Heart right ventricle (tissue), 16 donors: ENCODE data around the gene MORN5. TPM values are rescaled to one million over a fixed set of nuclear protein-coding genes. Genes with fewer than 3 reads are reported as not detected.
A peak's percentile ranks its signal among the peaks of the same experiment; 100 is the strongest.

Source experiments
- ATAC-seq, 8 donors: fragments of 200-7000 bp; cut with Tn5 transposase; one replicate each; pipeline ENCODE4 v1.9.1; 2020; ENCODE audit warnings: mild to moderate bottlenecking in 8 of 8, moderate library complexity in 8 of 8, moderate number of reproducible peaks in 1 of 8
- DNase-seq, 2 donors: peaks; one replicate each; pipeline ENCODE4 v3.0.0-alpha.2; 2020
- H3K27ac ChIP-seq, 10 donors: fragments of 200-600 bp; sonication (generic) in 2 of 10; one replicate each; pipeline versions ENCODE4 v1.5.0 to v1.8.0; 2020 to 2022; ENCODE audit warnings: mild to moderate bottlenecking in 3 of 10
- H3K27me3 ChIP-seq, 7 donors: fragments of 200-600 bp; one replicate each; pipeline ENCODE4 v1.8.0; 2021 to 2022; ENCODE audit warnings: mild to moderate bottlenecking in 2 of 7
- H3K36me3 ChIP-seq, 9 donors: fragments of 200-600 bp; sonication (generic) in 1 of 9; one replicate each; pipeline versions ENCODE4 v1.5.0 to v1.8.0; 2020 to 2022; ENCODE audit warnings: mild to moderate bottlenecking in 2 of 9
- H3K4me1 ChIP-seq, 9 donors: fragments of 200-600 bp; sonication (generic) in 1 of 9; one replicate each; pipeline versions ENCODE4 v1.5.0 to v1.8.0; 2020 to 2022; ENCODE audit warnings: mild to moderate bottlenecking in 4 of 9
- H3K4me3 ChIP-seq, 10 donors: fragments of 200-600 bp; sonication (generic) in 2 of 10; one replicate each; pipeline versions ENCODE4 v1.5.0 to v1.8.0; 2020 to 2022; ENCODE audit warnings: mild to moderate bottlenecking in 7 of 10, moderate library complexity in 2 of 10
- H3K9me3 ChIP-seq, 11 donors: fragments of 200-600 bp in 10 of 11; sonication (generic) in 2 of 11; one replicate each; pipeline versions ENCODE4 v1.5.0 to v1.8.0; 2013 to 2022; ENCODE audit warnings: mild to moderate bottlenecking in 2 of 11, control low read depth in 1 of 11, moderate library complexity in 1 of 11
- CTCF ChIP-seq, 9 donors: fragments of 200-600 bp; sonication (generic) in 2 of 9; IDR thresholded peaks; one replicate each; pipeline versions ENCODE4 v1.5.0 to v1.8.0; 2021 to 2022; ENCODE audit warnings: antibody characterized with exemption in 9 of 9, mild to moderate bottlenecking in 5 of 9, moderate library complexity in 1 of 9
- WGBS, 2 donors: extraction: QIAGEN DNeasy Blood & Tissue Kit; methylation state at CpG; one replicate each; pipeline ENCODE4 v1.1.7; 2013; ENCODE audit warnings: inconsistent platforms in 1 of 2; 5-methylcytosine and 5-hydroxymethylcytosine counted together
- intact Hi-C, 10 donors: fragments of 100-400 bp; cut with DNase I; formaldehyde crosslinking; loops; one replicate each; pipeline versions ENCODE4 v1.11.1 to v1.14.2; 2022
- polyA plus RNA-seq, 2 donors: library from polyadenylated mRNA; stranded (reverse); fragments of 200-250 nt; gene quantifications; one replicate each; pipeline ENCODE4 v1.2.3, GENCODE V29; 2013
- total RNA-seq, 10 donors: library from RNA; stranded (reverse); fragmentation: NEBNext Ultra II Directional in 3 of 10; extraction: Animal tissue kit (Norgen Biotek cat#: 25700) in 3 of 10; gene quantifications; one replicate each; pipeline versions ENCODE4 v1.2.1 to v1.2.4, GENCODE V29; 2021 to 2023
- donor health status: Arrhythmogenic right ventricular cardiomyopathy.
- donor health status: ischemic (EF 13 %, LVEDD 7.1; RV severe dilation, severe dysfunction).
- donor health status: healthy with polysubstance abuse.
- donor health status: DM: no; HTN: yes; CAD: no.
- donor health status: DM: no; HTN: no; CAD: no.
- donor health status: ischemic (EF 25% LVEDD 6.9; RV normal size, moderate dysfunction).
- donor health status: ischemic (EF 25% LVEDD 5.7; RV mildly dilated, moderate dysfunction).
- donor health status: healthy.
- donor health status: DM: yes; HTN: yes; CAD: no.
- donor health status: Ischemic cardiomyopathy.
- donor health status: ischemic (EF 35%, LVEDD 5.7; RV mildly dilated, moderate dysfunction).
- donor health status: nonischemic (EF 11% LVEDD 7.7; RV severe dilation, severe dysfunction).
- donor health status: DM: yes; HTN: yes; CAD: no.
- donor health status: PGD.
- donor health status: ischemic (EF 29% LVEDD 5.4; RV normal size, mild dysfunction).
- donor health status: nonischemic (EF 23%, LVEDD 6.1; RV moderate dilation, normal function).

MORN5 gene
- total and polyA plus RNA-seq, 12 donors, result not detected

- ATAC-seq, result no peak
- H3K27me3 ChIP-seq, result peaks cover 0 to 15% (median under 1%) of the 10 kb centered on the region in 7 donors
- no peak for TF ChIP-seq CTCF (IDR thresholded peaks at IDR 0.05)
- intact Hi-C loops, result no loop called here
- H3K4me1 ChIP-seq, result no peaks in the 10 kb centered on the region
- no peak for DNase-seq
- WGBS, 2 donors, result 86 to 90% methylated on average over 6 of the region's 6 CpGs
- H3K4me3 ChIP-seq, result no peak overlapping the region
- H3K27ac ChIP-seq, result no peak overlapping the region
- no peaks in the 10 kb centered on the region for H3K9me3 ChIP-seq
- no peaks in the 10 kb centered on the region for H3K36me3 ChIP-seq
Measured at GRCh38 chr9:122188369-122188768, 28.7 kb downstream of the MORN5 start.

- H3K9me3 ChIP-seq, result no peaks in the 10 kb centered on the region
- ATAC-seq (peak in 2 of 8 donors; percentile 36 to 46), DNase-seq (no peak)
- intact Hi-C loops, result no loop called here
- WGBS, 2 donors, result 79 to 81% methylated on average over 12 of the region's 12 CpGs
- H3K36me3 ChIP-seq, result no peaks in the 10 kb centered on the region
- H3K4me1 ChIP-seq, result no peaks in the 10 kb centered on the region
- no peak for TF ChIP-seq CTCF (IDR thresholded peaks at IDR 0.05)
- no peak overlapping the region for H3K27ac ChIP-seq
- H3K27me3 ChIP-seq, result peaks cover 0 to 9% (median 3%) of the 10 kb centered on the region in 7 donors
- H3K4me3 ChIP-seq, result no peak overlapping the region
Measured at GRCh38 chr9:122190597-122191381, 31.1 kb downstream of the MORN5 start.

GRCh38 chr9:122191584-122191983, 31.9 kb downstream of the MORN5 start:
- 69 to 73% methylated on average over 11 of the region's 11 CpGs for WGBS, 2 donors
- no peaks in the 10 kb centered on the region for H3K36me3 ChIP-seq
- TF ChIP-seq CTCF (IDR thresholded peaks at IDR 0.05), result no peak
- no peak overlapping the region for H3K4me3 ChIP-seq
- no peaks in the 10 kb centered on the region for H3K4me1 ChIP-seq
- no peak overlapping the region for H3K27ac ChIP-seq
- H3K9me3 ChIP-seq, result no peaks in the 10 kb centered on the region
- intact Hi-C loops, result no loop called here
- DNase-seq (no peak), ATAC-seq (peak in 2 of 8 donors; percentile 9 to 23)
- peaks cover 0 to 9% (median 7%) of the 10 kb centered on the region in 7 donors for H3K27me3 ChIP-seq

- Histone ChIP-seq H3K36me3 (no peaks in the 10 kb centered on the region), H3K27ac (no peak overlapping the region), H3K4me1 (no peaks in the 10 kb centered on the region), H3K9me3 (no peaks in the 10 kb centered on the region), H3K4me3 (no peak overlapping the region), H3K27me3 (peaks cover 0 to 15% (median 7%) of the 10 kb centered on the region in 7 donors)
- WGBS, 2 donors, result 86 to 90% methylated on average over 5 of the region's 5 CpGs
- no peak for TF ChIP-seq CTCF (IDR thresholded peaks at IDR 0.05)
- ATAC-seq (no peak), DNase-seq (no peak)
- intact Hi-C loops, result no loop called here
Measured at GRCh38 chr9:122192261-122192875, 32.7 kb downstream of the MORN5 start.
